Activated CD4-positive, alpha-beta T cell treated with anti-CD3 and anti-CD28 coated beads for 36 hours (primary cell): Measurements from ENCODE around the gene SLC19A1. TPM values are rescaled to one million over a fixed set of nuclear protein-coding genes. Genes with fewer than 3 reads are reported as not detected.

ENCODE experiments used
- ATAC-seq: fragments of 200-7000 bp; cut with Tn5 transposase; one replicate; pipeline ENCODE4 v1.10.0; 2021; ENCODE audit warnings: mild to moderate bottlenecking, moderate library complexity
- CTCF ChIA-PET: fragments of 350-600 bp; sonication (Branson Sonifier 250); formaldehyde crosslinking; loops from one replicate; lab custom pipeline; 2021; ENCODE audit warnings: antibody characterized with exemption; lab: Charles Lee
- POLR2A ChIA-PET: fragments of 350-600 bp; sonication (Branson Sonifier 250); formaldehyde crosslinking; loops from one replicate; lab custom pipeline; 2021; ENCODE audit warnings: antibody characterized with exemption, inconsistent platforms; lab: Charles Lee
- DNase-seq: peaks from one replicate; pipeline ENCODE4 v3.0.0-alpha.2; 2020
- H3K27ac Mint-ChIP-seq: one replicate; pipeline ENCODE4 v1.8.0; 2021; ENCODE audit warnings: mixed read lengths
- H3K27me3 Mint-ChIP-seq: one replicate; pipeline ENCODE4 v1.8.0; 2021; ENCODE audit warnings: mixed read lengths
- H3K36me3 Mint-ChIP-seq: one replicate; pipeline ENCODE4 v1.8.0; 2021; ENCODE audit warnings: low read depth, mixed read lengths
- H3K4me1 Mint-ChIP-seq: one replicate; pipeline ENCODE4 v1.8.0; 2021; ENCODE audit warnings: mixed read lengths
- H3K4me3 Mint-ChIP-seq: one replicate; pipeline ENCODE4 v1.8.0; 2021; ENCODE audit warnings: mild to moderate bottlenecking, moderate library complexity, mixed read lengths
- H3K9me3 Mint-ChIP-seq: one replicate; pipeline ENCODE4 v1.8.0; 2021; ENCODE audit warnings: low read depth, mixed read lengths
- intact Hi-C, 2 experiments: fragments of 100-400 bp; cut with DNase I in 1 of 2; cut with micrococcal nuclease in 1 of 2; formaldehyde crosslinking; loops; one replicate each; pipeline versions ENCODE4 v1.14.2 to v1.15.1; 2022 to 2024; cut with DNase I, micrococcal nuclease
- total RNA-seq, 2 experiments: library from RNA; stranded (reverse); gene quantifications; one replicate each; pipeline ENCODE4 v1.2.3, GENCODE V29; 2021

Gene SLC19A1
- total RNA-seq, 2 experiments from 2014 or later, result 46.1 to 50.0 TPM

GRCh38 chr21:45498646-45499000 is 43.6 kb downstream of the SLC19A1 start:
- Mint-ChIP-seq H3K9me3 (no peaks in the 10 kb centered on the region), H3K36me3 (no peaks in the 10 kb centered on the region), H3K4me3 (no peak overlapping the region), H3K27me3 (no peaks in the 10 kb centered on the region), H3K27ac (no peak overlapping the region), H3K4me1 (no peaks in the 10 kb centered on the region)
- ATAC-seq, result no peak
- intact Hi-C loops, result no loop called here
- CTCF ChIA-PET, result interaction anchor here (0.7 kb wide), 1 partner anchor 808 kb away, joined by 3 read pairs; no protein-coding TSS in a partner anchor
- DNase-seq, result no peak
- POLR2A ChIA-PET, result no interaction called here

- Mint-ChIP-seq H3K4me1 (no peaks in the 10 kb centered on the region), H3K36me3 (no peaks in the 10 kb centered on the region), H3K4me3 (no peak overlapping the region), H3K9me3 (no peaks in the 10 kb centered on the region), H3K27ac (no peak overlapping the region), H3K27me3 (no peaks in the 10 kb centered on the region)
- intact Hi-C loops, result no loop called here
- POLR2A ChIA-PET, result no interaction called here
- CTCF ChIA-PET, result interaction anchor here (0.7 kb wide), 1 partner anchor 809 kb away, joined by 3 read pairs; no protein-coding TSS in a partner anchor
- ATAC-seq (no peak), DNase-seq (no peak)
These were observed 44.2 kb downstream of the SLC19A1 start for GRCh38 chr21:45497846-45498645.

GRCh38 chr21:45496968-45497845 is 45.0 kb downstream of the SLC19A1 start:
- H3K27me3 Mint-ChIP-seq, result no peaks in the 10 kb centered on the region
- ChIA-PET POLR2A (no interaction called here), CTCF (no interaction called here)
- H3K4me1 Mint-ChIP-seq, result no peaks in the 10 kb centered on the region
- H3K36me3 Mint-ChIP-seq, result no peaks in the 10 kb centered on the region
- H3K4me3 Mint-ChIP-seq, result no peak overlapping the region
- H3K27ac Mint-ChIP-seq, result no peak overlapping the region
- no peaks in the 10 kb centered on the region for H3K9me3 Mint-ChIP-seq
- no peak for DNase-seq
- ATAC-seq, result no peak
- intact Hi-C loops, result no loop called here

GRCh38 chr21:45496151-45496967 is 45.9 kb downstream of the SLC19A1 start:
- CTCF ChIA-PET, result no interaction called here
- Mint-ChIP-seq H3K36me3 (no peaks in the 10 kb centered on the region), H3K27me3 (no peaks in the 10 kb centered on the region), H3K4me1 (no peaks in the 10 kb centered on the region), H3K4me3 (no peak overlapping the region), H3K9me3 (no peaks in the 10 kb centered on the region), H3K27ac (no peak overlapping the region)
- DNase-seq (no peak), ATAC-seq (no peak)
- intact Hi-C loops, result no loop called here
- POLR2A ChIA-PET, result no interaction called here

- Mint-ChIP-seq H3K4me1 (no peaks in the 10 kb centered on the region), H3K9me3 (no peaks in the 10 kb centered on the region), H3K27ac (no peak overlapping the region), H3K27me3 (no peaks in the 10 kb centered on the region), H3K36me3 (no peaks in the 10 kb centered on the region), H3K4me3 (no peak overlapping the region)
- ChIA-PET CTCF (no interaction called here), POLR2A (no interaction called here)
- intact Hi-C loops, result no loop called here
- ATAC-seq, result no peak
- DNase-seq, result no peak
These were observed 47.2 kb downstream of the SLC19A1 start for GRCh38 chr21:45494851-45495680.

GRCh38 chr21:45494135-45494850 is 47.9 kb downstream of the SLC19A1 start:
- H3K4me1 Mint-ChIP-seq, result no peaks in the 10 kb centered on the region
- intact Hi-C loops, result no loop called here

GRCh38 chr21:45493401-45494001 is 48.7 kb downstream of the SLC19A1 start:
- intact Hi-C loops, result no loop called here
- H3K27ac Mint-ChIP-seq, result no peak overlapping the region

More at GRCh38 chr21:45494135-45494850, 47.9 kb downstream of the SLC19A1 start:
- DNase-seq, result no peak
- H3K27ac Mint-ChIP-seq, result no peak overlapping the region
- no peak for ATAC-seq
- H3K27me3 Mint-ChIP-seq, result no peaks in the 10 kb centered on the region
- ChIA-PET POLR2A (no interaction called here), CTCF (no interaction called here)
- no peaks in the 10 kb centered on the region for H3K36me3 Mint-ChIP-seq
- no peaks in the 10 kb centered on the region for H3K9me3 Mint-ChIP-seq
- no peak overlapping the region for H3K4me3 Mint-ChIP-seq

GRCh38 chr21:45492765-45493164 is 49.5 kb downstream of the SLC19A1 start:
- H3K36me3 Mint-ChIP-seq, result no peaks in the 10 kb centered on the region
- POLR2A ChIA-PET, result no interaction called here
- intact Hi-C loops, result no loop called here
- H3K9me3 Mint-ChIP-seq, result no peaks in the 10 kb centered on the region
- no peak overlapping the region for H3K4me3 Mint-ChIP-seq
- no peaks in the 10 kb centered on the region for H3K4me1 Mint-ChIP-seq
- DNase-seq (no peak), ATAC-seq (no peak)
- no peaks in the 10 kb centered on the region for H3K27me3 Mint-ChIP-seq
- CTCF ChIA-PET, result interaction anchor here (0.6 kb wide), 1 partner anchor 9 kb away, joined by 3 read pairs; no protein-coding TSS in a partner anchor
- no peak overlapping the region for H3K27ac Mint-ChIP-seq

More at GRCh38 chr21:45493401-45494001, 48.7 kb downstream of the SLC19A1 start:
- Mint-ChIP-seq H3K27me3 (no peaks in the 10 kb centered on the region), H3K4me1 (no peaks in the 10 kb centered on the region), H3K4me3 (no peak overlapping the region), H3K9me3 (no peaks in the 10 kb centered on the region), H3K36me3 (no peaks in the 10 kb centered on the region)
- DNase-seq (no peak), ATAC-seq (no peak)
- CTCF ChIA-PET, result no interaction called here
- POLR2A ChIA-PET, result no interaction called here

GRCh38 chr21:45491623-45492022 is 50.6 kb downstream of the SLC19A1 start:
- Mint-ChIP-seq H3K27me3 (no peaks in the 10 kb centered on the region), H3K36me3 (no peaks in the 10 kb centered on the region), H3K4me3 (no peak overlapping the region), H3K4me1 (no peaks in the 10 kb centered on the region), H3K27ac (no peak overlapping the region), H3K9me3 (no peaks in the 10 kb centered on the region)
- ChIA-PET CTCF (interaction anchor here (0.7 kb wide), 1 partner anchor 950 kb away, joined by 3 read pairs; no protein-coding TSS in a partner anchor), POLR2A (interaction anchor here (0.6 kb wide), 1 partner anchor 85 kb away, joined by 3 read pairs; no protein-coding TSS in a partner anchor)
- intact Hi-C loops, result no loop called here
- ATAC-seq (no peak), DNase-seq (no peak)

GRCh38 chr21:45491056-45491455 is 51.2 kb downstream of the SLC19A1 start:
- Mint-ChIP-seq H3K36me3 (no peaks in the 10 kb centered on the region), H3K27me3 (no peaks in the 10 kb centered on the region), H3K4me1 (no peaks in the 10 kb centered on the region), H3K27ac (no peak overlapping the region), H3K9me3 (no peaks in the 10 kb centered on the region), H3K4me3 (no peak overlapping the region)
- POLR2A ChIA-PET, result no interaction called here
- DNase-seq (no peak), ATAC-seq (no peak)
- intact Hi-C loops, result no loop called here
- CTCF ChIA-PET, result no interaction called here
